Upper lobe of left lung (tissue), 4 donors: ENCODE results near the gene HNRNPUL1.

ENCODE experiments used
- CTCF ChIP-seq, 6 experiments: fragments of 450-650 bp in 4 of 6; fragments of 200-600 bp in 2 of 6; sonication (generic) in 2 of 6; IDR thresholded peaks; one replicate each; pipeline ENCODE4 v1.5.1; 2016 to 2019; ENCODE audit warnings: antibody characterized with exemption in 6 of 6
- EP300 ChIP-seq, 4 donors: sonication (generic); formaldehyde crosslinking; IDR thresholded peaks; one replicate each; pipeline ENCODE4 v1.5.1; 2017; ENCODE audit warnings: antibody characterized with exemption in 4 of 4, control low read depth in 2 of 4
- POLR2A ChIP-seq, 4 donors: fragments of 450-650 bp; IDR thresholded peaks; one replicate each; pipeline ENCODE4 v1.5.1; 2016 to 2017; ENCODE audit warnings: antibody characterized with exemption in 4 of 4, mild to moderate bottlenecking in 2 of 4
- POLR2AphosphoS5 ChIP-seq, 2 donors: sonication (generic); formaldehyde crosslinking; IDR thresholded peaks; one replicate each; pipeline ENCODE4 v1.5.1; 2017; ENCODE audit warnings: antibody characterized with exemption in 2 of 2

DNA sequence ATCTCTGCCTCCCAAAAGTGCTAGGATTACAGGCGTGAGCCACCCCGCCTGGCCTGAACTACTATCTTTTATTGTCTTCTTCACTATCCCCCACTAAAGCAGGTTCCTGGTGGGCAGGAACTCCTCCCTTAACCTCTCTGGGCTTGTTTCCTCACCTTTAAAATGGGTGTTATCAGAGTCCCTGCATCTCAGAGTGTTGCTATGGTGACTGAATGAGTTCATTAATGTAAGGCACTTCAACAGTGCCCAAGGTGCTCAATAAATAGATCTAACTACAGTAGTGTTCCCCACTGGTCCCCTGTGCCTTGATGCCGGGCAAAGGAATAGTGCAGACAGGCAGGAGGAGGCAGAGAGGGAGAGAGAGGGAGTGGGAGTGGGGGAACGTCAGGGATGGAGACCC is 66.3 kb downstream of the HNRNPUL1 start:
- TF ChIP-seq CTCF (IDR thresholded peaks at IDR 0.05) (no peak), POLR2A (IDR thresholded peaks at IDR 0.05) (no peak), EP300 (IDR thresholded peaks at IDR 0.05) (no peak), POLR2AphosphoS5 (IDR thresholded peaks at IDR 0.05) (no peak)
